ENCODE data around the gene ICAM3.
A peak's percentile ranks its signal among the peaks of the same experiment; 100 is the strongest.
"Not testable (repeated sequence)": the region's sequence is repeated elsewhere in the genome, so short reads cannot be mapped to it uniquely, and the experiment has no call there.

ICAM3 gene

GRCh38 chr19:10344780-10345179, 5.4 kb upstream of the ICAM3 start:
- DNase-seq (ENCODE audit: low read depth): no peak

- DNase-seq (ENCODE audit: low read depth): no peak
Measured at GRCh38 chr19:10343495-10343894, 4.1 kb upstream of the ICAM3 start.

DNA sequence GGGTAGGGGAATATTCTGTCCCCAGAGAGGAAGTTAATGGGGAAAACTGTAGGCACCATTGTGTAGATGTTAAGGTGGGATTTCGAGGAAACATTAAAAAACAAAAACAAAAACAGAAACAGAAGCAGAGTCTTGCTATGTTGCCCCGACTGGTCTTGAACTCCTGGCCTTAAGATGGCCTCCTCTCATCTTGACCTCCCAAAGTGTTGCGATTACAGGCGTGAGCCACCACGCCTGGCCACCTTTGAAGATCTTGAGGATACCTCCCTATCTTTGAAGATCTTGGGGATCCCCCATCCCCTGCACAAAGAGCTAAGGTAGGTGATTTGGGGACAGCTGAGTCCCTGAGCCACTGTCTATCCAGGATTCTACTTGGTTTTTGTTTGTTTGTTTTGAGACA, 553 bp upstream of the ICAM3 start:
- no peak for DNase-seq (ENCODE audit: low read depth)

DNA sequence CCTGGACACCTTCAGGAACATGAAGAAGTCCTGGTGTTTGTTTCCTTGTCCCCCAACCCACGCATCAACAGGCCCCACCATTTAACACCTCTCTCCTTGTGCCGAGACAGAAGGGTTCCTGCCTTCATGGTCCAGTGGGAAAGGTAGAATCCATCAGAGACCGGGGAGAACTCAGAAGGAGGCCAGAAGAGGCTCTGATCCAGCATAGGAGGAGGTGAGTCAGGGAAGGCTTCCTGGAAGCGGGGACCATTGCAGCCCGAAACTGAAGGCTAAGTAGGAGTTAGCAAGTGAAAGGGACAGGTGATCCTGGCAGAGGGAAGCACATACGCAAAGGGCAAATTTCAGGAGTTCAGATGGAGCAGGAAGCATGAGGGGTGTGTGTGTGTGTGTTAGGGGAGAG, 484 bp downstream of the ICAM3 start:
- no peak for DNase-seq (ENCODE audit: low read depth)

DNA sequence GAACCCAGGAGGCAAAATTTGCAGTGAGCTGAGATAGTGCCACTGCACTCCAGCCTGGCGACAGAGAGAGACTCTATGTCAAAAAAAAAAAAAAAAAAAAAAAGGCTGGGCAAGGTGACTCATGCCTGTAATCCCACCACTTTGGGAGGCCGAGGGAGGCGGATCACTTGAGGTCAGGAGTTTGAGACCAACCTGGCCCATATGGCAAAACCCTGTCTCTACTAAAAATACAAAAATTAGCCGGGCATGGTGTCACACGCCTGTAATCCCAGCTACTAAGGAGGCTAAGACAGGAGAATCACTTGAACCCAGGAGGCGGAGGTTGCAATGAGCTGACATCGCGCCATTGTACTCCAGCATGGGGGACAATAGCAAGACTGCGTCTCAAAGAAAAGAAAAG, 2.7 kb downstream of the ICAM3 start:
- not testable (repeated sequence) for DNase-seq (ENCODE audit: low read depth)

- no peak for DNase-seq (ENCODE audit: low read depth)
Measured at GRCh38 chr19:10335352-10335985, 4.0 kb downstream of the ICAM3 start.

- no peak for DNase-seq (ENCODE audit: low read depth)
Measured at GRCh38 chr19:10334588-10335351, 4.7 kb downstream of the ICAM3 start.

DNA sequence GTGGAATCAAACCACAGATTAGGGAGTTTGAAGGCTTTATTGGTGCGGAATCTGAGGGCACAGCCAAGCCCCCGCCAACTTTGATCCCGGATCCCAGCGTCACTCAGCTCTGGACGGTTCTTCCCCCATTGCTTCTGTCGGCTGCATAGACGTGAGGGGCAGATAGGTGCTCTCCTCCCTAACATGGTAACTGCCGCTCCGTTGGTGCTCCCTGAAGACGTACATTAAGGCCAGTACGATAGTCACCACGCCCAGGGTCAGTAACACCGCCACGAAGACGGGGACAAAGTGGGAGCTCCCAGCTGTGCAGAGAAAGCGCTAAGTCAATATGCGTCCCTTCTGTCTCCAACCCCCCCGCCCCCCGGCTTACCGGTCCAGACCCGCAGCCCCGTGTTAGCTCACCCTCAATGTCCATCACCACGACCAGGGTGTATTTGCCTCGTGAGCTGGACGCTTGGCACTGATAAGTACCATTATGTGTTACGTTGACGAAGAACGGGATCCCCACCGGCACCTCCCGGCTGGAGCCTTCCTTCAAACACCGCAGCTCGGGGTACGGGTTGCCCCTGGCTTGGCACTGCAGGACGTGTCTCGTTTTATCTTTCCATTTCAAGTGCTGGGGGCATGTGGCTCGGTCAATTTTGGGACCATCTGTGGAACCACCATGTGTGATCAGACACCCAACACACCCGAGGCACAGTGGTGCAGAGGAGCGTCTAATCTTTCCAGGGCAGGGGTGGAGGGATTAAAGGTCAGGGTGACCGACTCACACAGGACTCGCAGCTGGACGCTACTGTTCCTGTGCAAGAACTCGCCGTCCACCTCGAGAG, 5.5 kb downstream of the ICAM3 start:
- DNase-seq (ENCODE audit: low read depth): no peak

DNA sequence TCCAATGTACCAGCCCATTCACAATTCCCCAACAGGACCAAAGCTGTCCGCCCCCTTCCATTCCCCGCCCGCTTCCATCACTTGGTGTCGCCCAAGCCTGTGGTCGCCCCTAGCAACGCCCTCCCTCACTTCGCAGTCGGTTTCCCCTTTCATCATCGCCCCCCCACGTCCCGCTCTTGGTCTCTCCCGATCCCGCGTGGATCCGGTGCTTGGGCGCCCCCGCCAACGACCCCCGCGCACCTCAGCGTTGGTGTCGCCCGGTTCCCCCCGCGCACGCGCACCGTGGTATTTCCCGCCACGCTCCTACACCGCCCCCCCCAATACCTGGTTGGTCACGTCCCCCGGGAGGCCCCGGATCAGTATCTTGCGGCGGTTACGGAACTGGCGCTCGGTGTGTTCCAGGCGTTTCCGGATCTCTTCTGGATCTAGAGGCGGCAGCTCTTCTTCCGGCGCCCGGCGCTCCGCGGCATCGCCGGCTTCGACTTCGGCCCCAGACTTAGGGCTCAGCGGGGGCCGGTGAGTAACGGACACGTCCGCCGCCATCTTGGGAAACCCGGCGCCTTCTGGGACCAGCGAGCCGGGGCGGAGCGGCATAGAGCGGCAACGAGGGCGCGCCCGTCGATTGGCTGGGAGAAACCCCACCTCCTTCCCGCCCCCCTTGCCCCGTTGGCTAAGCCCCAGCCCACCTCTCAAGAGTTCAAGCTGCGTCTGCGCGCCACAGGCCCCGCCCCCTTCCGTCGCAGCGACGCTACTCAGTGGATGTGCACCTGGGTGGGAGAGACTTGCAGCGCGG, 6.3 kb downstream of the ICAM3 start, which contains the start of gene RAVER1:
Gene RAVER1, minus strand, starts transcription at position 565 of the 793 bp plus-strand sequence. Its CDS starts 22 bp downstream, at position 543.
- DNase-seq (ENCODE audit: low read depth): peak; percentile 97

DNA sequence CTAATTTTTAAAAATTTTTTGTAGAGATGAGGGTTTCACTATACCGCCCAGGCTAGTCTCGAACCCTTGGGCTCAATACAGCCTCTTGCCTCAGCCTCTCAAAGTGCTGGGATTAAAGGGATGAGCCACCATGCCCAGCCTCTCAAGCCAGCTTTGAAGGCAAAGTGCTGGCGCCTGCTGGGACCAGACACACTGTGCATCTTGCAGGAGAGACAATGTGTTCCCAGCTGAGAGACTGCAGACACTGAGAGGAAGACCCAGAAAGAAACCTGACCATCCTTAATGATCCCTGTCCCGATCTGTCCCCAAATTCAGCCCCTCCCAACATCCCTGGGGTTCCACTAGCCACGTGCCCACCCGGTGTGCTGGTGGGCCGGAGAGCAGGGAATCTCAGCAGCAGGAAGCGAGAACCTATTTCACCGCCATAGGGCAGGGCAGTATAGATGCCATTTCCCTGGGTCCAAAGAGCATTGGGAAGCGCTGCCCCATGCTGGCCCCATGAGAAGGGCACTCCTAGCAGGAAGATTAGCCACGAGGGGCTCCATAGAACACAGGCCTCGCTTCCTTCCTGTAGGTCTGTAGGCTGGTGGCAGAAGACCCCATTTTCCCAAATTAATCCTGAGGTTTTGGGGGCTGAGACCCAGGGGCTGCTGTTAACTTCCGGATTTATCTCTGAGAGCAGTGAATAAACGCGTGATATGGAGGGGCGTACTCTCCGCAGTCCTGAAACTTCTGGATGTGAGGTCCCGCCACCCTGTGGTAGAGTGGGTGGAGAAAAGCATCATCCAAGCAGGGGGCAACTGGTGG, 7.1 kb downstream of the ICAM3 start:
- no peak for DNase-seq (ENCODE audit: low read depth)

DNA sequence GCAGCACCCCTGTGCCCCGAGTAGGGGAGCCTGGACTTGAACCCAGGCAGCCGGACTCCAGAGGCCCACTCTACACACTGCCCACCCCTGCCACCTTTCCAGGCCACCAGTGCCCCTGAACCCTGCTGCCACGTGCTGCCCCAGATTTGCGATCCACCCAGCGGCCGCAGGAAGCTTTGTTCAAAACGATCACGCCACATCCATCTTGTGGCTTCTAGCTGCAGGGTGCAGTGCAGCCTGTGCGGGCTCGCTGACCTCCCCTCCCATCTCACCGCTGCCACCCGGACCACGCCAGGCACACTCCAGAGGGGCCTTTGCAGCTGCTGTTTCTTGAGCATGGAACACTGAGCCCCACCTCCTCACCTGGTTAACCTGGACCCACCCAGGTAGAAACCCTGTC, 9.9 kb downstream of the ICAM3 start:
- no peak for DNase-seq (ENCODE audit: low read depth)

- DNase-seq (ENCODE audit: low read depth): no peak
Measured at GRCh38 chr19:10328558-10329429, 10.6 kb downstream of the ICAM3 start.

DNA sequence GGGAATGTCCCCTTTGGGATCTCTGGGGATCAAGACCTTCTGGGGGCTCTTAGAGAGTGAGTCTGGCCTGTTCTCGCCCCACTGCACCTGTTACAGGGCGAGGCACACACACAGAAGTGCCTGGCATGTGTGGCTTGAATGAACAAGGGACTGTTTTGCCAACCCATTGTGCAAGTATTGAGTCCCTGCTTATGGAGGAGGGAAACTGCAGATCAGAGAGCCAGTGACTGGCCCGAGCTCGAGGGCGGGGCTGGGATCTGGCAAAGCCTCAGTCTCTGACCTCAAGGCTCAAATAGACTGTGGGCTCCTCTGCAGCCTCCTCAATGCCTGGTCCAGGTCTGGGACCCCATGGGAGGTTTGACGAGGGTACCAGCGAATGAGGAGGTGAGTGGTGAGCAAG, 11.6 kb downstream of the ICAM3 start:
- DNase-seq (ENCODE audit: low read depth): no peak

- no peak for DNase-seq (ENCODE audit: low read depth)
Measured at GRCh38 chr19:10325732-10326131, 13.7 kb downstream of the ICAM3 start.

- DNase-seq (ENCODE audit: low read depth): no peak
Measured at GRCh38 chr19:10321874-10322835, 17.3 kb downstream of the ICAM3 start.

DNA sequence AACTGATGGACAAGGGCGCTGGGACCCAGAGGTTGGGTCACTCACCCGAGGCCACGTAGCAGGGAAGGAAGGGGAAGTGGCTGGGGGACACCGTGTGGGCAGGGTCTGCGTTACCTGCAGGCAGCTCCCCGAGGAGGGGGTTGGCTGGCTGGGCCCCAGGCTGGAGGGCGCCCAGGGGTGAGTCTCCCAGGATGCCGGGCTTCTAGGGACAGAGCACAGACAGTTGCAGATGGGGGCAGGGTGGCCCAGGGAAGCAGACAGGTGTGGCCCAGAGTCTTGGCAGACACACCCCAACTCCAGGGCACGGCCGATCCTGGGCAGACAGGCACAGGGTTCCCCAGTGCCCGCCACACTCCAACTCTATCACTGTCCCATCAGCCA, 18.0 kb downstream of the ICAM3 start:
- no peak for DNase-seq (ENCODE audit: low read depth)

GRCh38 chr19:10320602-10321416, 18.6 kb downstream of the ICAM3 start:
- DNase-seq (ENCODE audit: low read depth): no peak

Measured in T-helper 22 cell (primary cell).